K562 (cell line): ENCODE results near the gene KCNQ2. TPM values are rescaled to one million over a fixed set of nuclear protein-coding genes. Genes with fewer than 3 reads are reported as not detected.

Experiments used
- ATAC-seq: fragments of 200-7000 bp; cut with Tn5 transposase; 3 replicates; pipeline ENCODE4 v1.9.1; 2020; ENCODE audit warnings: moderate library complexity
- BruUV-seq: library from RNA; stranded (reverse); fragments of 400-500 nt; replicated peaks from 2 replicates; lab custom pipeline; 2021; lab: Mats Ljungman, UMichigan
- CTCF ChIA-PET: fragments of 300-600 bp; formaldehyde crosslinking; extraction: SDS; loops from one replicate; lab custom pipeline; 2021; ENCODE audit warnings: low intra/inter-chr PET ratio; lab: Yijun Ruan, JAX
- POLR2A ChIA-PET: fragments of 300-600, 350-650 bp; sonication (Branson Sonifier 250); formaldehyde crosslinking; extraction: SDS; loops from one replicate; lab custom pipeline; 2021; ENCODE audit warnings: antibody characterized with exemption, inconsistent platforms; lab: Yijun Ruan, JAX
- DNase-seq, 4 experiments: peaks; one replicate each; pipeline versions ENCODE4 v3.0.0 to v3.0.0-alpha.2; 2011 to 2018; ENCODE audit warnings: low spot score in 3 of 4, mixed read lengths in 3 of 4; ENCODE audit errors: extremely low read depth in 1 of 4
- FAIRE-seq: peaks from 2 replicates; lab custom pipeline; 2011; peaks lifted over from hg19 to GRCh38; lab: Jason Lieb, UNC
- H2AFZ ChIP-seq: 2 replicates; pipeline ENCODE4 v1.6.0; 2011; ENCODE audit warnings: low read depth, low read length, control low read depth, inconsistent platforms
- H3K27ac ChIP-seq: fragments of 200-600 bp; 3 replicates; pipeline ENCODE4 v1.8.0; 2011; ENCODE audit warnings: low read depth, mild to moderate bottlenecking, control low read depth, inconsistent platforms, low read length, moderate library complexity, mixed read lengths; ENCODE audit errors: extremely low read depth
- H3K27me3 ChIP-seq, 2 experiments: fragments of 300-600 bp in 1 of 2; 2 replicates in 1 of 2; 3 replicates in 1 of 2; pipeline versions ENCODE4 v1.6.0 to v1.8.0; 2011; ENCODE audit warnings: inconsistent platforms in 2 of 2, low read length in 2 of 2, mild to moderate bottlenecking in 1 of 2, mixed read lengths in 1 of 2, moderate library complexity in 1 of 2; ENCODE audit not compliant: control insufficient read depth in 2 of 2, insufficient read depth in 2 of 2
- H3K36me3 ChIP-seq: fragments of 300-600 bp; 3 replicates; pipeline ENCODE4 v1.8.0; 2011; ENCODE audit warnings: mild to moderate bottlenecking, low read length, inconsistent platforms; ENCODE audit not compliant: control insufficient read depth, insufficient read depth
- H3K4me1 ChIP-seq, 2 experiments: fragments of 200-600 bp in 1 of 2; replicated peaks in 1 of 2; 2 replicates in 1 of 2; 3 replicates in 1 of 2; pipeline versions ENCODE4 v1.5.1 to v1.8.0; 2011; ENCODE audit warnings: inconsistent platforms in 2 of 2, low read length in 2 of 2, mild to moderate bottlenecking in 1 of 2, mixed read lengths in 1 of 2, moderate library complexity in 1 of 2; ENCODE audit not compliant: control insufficient read depth in 2 of 2, insufficient read depth in 2 of 2
- H3K4me2 ChIP-seq: 2 replicates; pipeline ENCODE4 v1.6.1; 2011; ENCODE audit warnings: low read length, control low read depth, inconsistent platforms, mixed read lengths; ENCODE audit not compliant: insufficient read depth
- H3K4me3 ChIP-seq: fragments of 200-600 bp; sonication (generic), shearing (Covaris generic); 2 replicates; pipeline ENCODE4 v1.5.1; 2016; ENCODE audit warnings: control low read depth, inconsistent platforms
- H3K79me2 ChIP-seq: fragments of 200-600 bp; 3 replicates; pipeline ENCODE4 v1.8.0; 2011; ENCODE audit warnings: low read length, inconsistent platforms; ENCODE audit not compliant: control insufficient read depth, insufficient read depth
- H3K9ac ChIP-seq, 2 experiments: 2 replicates each; pipeline versions ENCODE4 v1.6.0 to v1.6.1; 2011; ENCODE audit warnings: low read depth in 2 of 2, low read length in 2 of 2, control low read depth in 1 of 2, inconsistent platforms in 1 of 2, mild to moderate bottlenecking in 1 of 2, mixed read lengths in 1 of 2; ENCODE audit not compliant: insufficient read depth in 1 of 2
- H3K9me1 ChIP-seq: one replicate; pipeline ENCODE4 v1.6.0; 2011; ENCODE audit warnings: inconsistent platforms, mild to moderate bottlenecking, low read length, moderate library complexity; ENCODE audit not compliant: control insufficient read depth, insufficient read depth
- H3K9me3 ChIP-seq: replicated peaks from 2 replicates; pipeline ENCODE4 v1.5.1; 2011; ENCODE audit warnings: low read depth, low read length, inconsistent platforms; ENCODE audit not compliant: control insufficient read depth, insufficient read depth
- H4K20me1 ChIP-seq: replicated peaks from 2 replicates; pipeline ENCODE4 v1.6.1; 2011; ENCODE audit warnings: low read length, inconsistent platforms, mixed read lengths; ENCODE audit not compliant: control insufficient read depth, insufficient read depth
- BCLAF1 ChIP-seq, 2 experiments: fragments of 450-650 bp in 1 of 2; IDR thresholded peaks; 2 replicates each; pipeline ENCODE4 v1.6.1; 2011 to 2017; ENCODE audit warnings: low read depth in 2 of 2, antibody characterized with exemption in 1 of 2, borderline replicate concordance in 1 of 2, low read length in 1 of 2, mild to moderate bottlenecking in 1 of 2, mixed read lengths in 1 of 2; ENCODE audit not compliant: control insufficient read depth in 1 of 2
- CBX5 ChIP-seq: IDR thresholded peaks from 2 replicates; pipeline ENCODE4 v1.6.1; 2014; ENCODE audit warnings: low read depth, borderline replicate concordance
- DMBX1 ChIP-seq: fragments of 250-450 bp; sonication (Bioruptor Pico); IDR thresholded peaks from 2 replicates; pipeline ENCODE4 v1.8.0; 2022; ENCODE audit warnings: inconsistent platforms, mild to moderate bottlenecking, moderate library complexity, borderline replicate concordance
- ZBTB40 ChIP-seq, 2 experiments: fragments of 450-650 bp in 1 of 2; sonication (generic) in 1 of 2; formaldehyde crosslinking in 1 of 2; IDR thresholded peaks; 2 replicates each; pipeline versions ENCODE4 v1.7.1 to v1.9.0; 2016 to 2022; ENCODE audit warnings: inconsistent platforms in 1 of 2, mild to moderate bottlenecking in 1 of 2, missing genetic modification reagents in 1 of 2
- ZNF75A ChIP-seq: fragments of 450-650 bp; formaldehyde crosslinking; IDR thresholded peaks from 2 replicates; pipeline ENCODE4 v1.4.0; 2020; ENCODE audit warnings: mild to moderate bottlenecking
- WGBS: fragments of 100-300 bp; shearing (Covaris generic); methylation state at CpG from one replicate; pipeline ENCODE4 v1.1.6; 2016; ENCODE audit warnings: low coverage, mixed read lengths; ENCODE audit not compliant: insufficient coverage; ENCODE audit errors: missing lambda C conversion rate; 5-methylcytosine and 5-hydroxymethylcytosine counted together
- in situ Hi-C: fragments of 300-500 bp; cut with MboI; formaldehyde crosslinking; loops from 4 replicates; pipeline ENCODE4 v1.15.0; 2018; ENCODE audit warnings: inconsistent platforms, mixed read lengths
- intact Hi-C: fragments of 100-400 bp; cut with micrococcal nuclease; formaldehyde crosslinking; loops from 2 replicates; pipeline ENCODE4 v1.14.2; 2022
- polyA plus RNA-seq, 8 experiments: library from polyadenylated mRNA; depleted of rRNA in 4 of 8; stranded (reverse) in 5 of 8; unstranded in 3 of 8; fragments of >200 nt; fragmentation: Nextera tagmentation in 2 of 8; fragmentation: Illumina TruSeq in 1 of 8; extraction: Ambion mirVana in 2 of 8; extraction: Trizol in 1 of 8; gene quantifications; 2 replicates each; pipeline versions ENCODE4 v1.2.1 to v1.2.3, GENCODE V29; 2011 to 2014; ENCODE audit warnings: inconsistent platforms in 1 of 8, missing spikeins in 1 of 8
- total RNA-seq, 7 experiments: library from RNA; depleted of rRNA in 6 of 7; stranded (reverse); fragments of >200 nt in 6 of 7; fragmentation: Illumina TruSeq in 2 of 7; extraction: Trizol in 2 of 7; gene quantifications; 2 replicates each; pipeline versions ENCODE4 v1.2.1 to v1.2.3, GENCODE V29; 2011 to 2021; ENCODE audit warnings: low replicate concordance in 1 of 7

KCNQ2 gene
- total and polyA plus RNA-seq, 9 of the 15 experiments (the other 6 are each of a cell fraction or from before 2014, with no cell fraction given), result 0.13 to 0.16 TPM; not detected in 7

DNA sequence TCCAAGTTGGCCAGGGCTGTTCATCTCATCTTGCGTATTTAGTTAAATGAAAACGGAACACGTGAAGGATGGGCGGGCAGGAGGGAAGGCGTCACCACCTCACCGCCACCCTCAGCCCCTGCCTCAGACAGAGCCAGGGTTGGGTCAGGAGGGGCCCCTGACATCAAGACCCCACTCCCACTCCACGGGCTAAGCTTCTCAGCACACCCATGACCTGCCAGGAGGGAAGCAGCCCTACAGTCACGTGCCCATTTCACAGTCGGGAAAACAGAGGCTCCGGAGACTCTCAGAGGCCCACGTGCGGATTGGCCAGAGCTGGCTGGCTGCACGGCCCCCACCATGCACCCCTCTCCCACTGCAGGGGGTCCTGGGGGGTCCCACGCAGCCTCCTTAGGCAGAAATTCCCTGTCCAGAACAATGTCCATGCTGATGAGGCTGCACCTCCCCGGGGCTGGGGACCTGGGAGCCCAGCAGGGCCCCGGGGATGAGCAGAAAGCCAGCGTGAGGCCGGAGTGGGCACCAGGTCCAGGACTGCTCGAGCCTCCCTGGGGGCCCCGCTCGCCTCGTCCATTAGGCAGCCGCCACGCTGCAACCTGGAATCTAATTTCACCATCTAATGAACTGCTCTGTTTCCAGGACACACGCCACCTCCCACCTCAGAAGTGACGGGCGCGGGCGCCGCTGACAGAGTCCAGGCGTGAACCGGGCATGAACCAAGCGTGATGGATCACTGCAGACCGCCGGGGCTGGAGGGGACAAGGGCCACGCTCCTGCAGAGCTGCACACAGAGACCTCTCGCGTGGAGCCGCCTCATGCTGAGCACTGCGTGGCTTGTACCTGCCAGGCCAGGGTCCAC is 15.8 kb downstream of the KCNQ2 start:
- Histone ChIP-seq H3K4me3 (no peak overlapping the region), H3K4me2 (no peak overlapping the region), H3K27me3 (peaks cover 32 to 79% of the 10 kb centered on the region in 2 experiments; a peak in 4 of 5 replicates), H3K27ac (no peak overlapping the region), H3K79me2 (no peaks in the 10 kb centered on the region), H4K20me1 (peaks cover 18% of the 10 kb centered on the region), H3K4me1 (peaks cover 0 to 56% of the 10 kb centered on the region in 2 experiments; a peak in 2 of 5 replicates), H3K9me3 (no peaks in the 10 kb centered on the region), H3K9ac (no peak overlapping the region; a peak in 1 of 4 replicates), H3K9me1 (no peaks in the 10 kb centered on the region), H2AFZ (no peak overlapping the region), H3K36me3 (no peaks in the 10 kb centered on the region)
- 3% methylated on average over 35 of the region's 40 CpGs for WGBS
- ATAC-seq (peak; percentile 33; the same call in 2 of the 3 replicates), DNase-seq (no peak), FAIRE-seq (no peak)
- CTCF ChIA-PET, result no interaction called here
- no TSS peak for BruUV-seq
- intact Hi-C loops (no loop called here), in situ Hi-C loops (no loop called here)
- POLR2A ChIA-PET, result no interaction called here
- no peak for TF ChIP-seq ZBTB40 (IDR thresholded peaks at IDR 0.05)
- no peak for TF ChIP-seq ZBTB40 (CRISPR knock-in tag; IDR thresholded peaks at IDR 0.05)
- TF ChIP-seq BCLAF1 (IDR thresholded peaks at IDR 0.05; ENCODE audit: borderline replicate concordance in 1 of 2, control insufficient read depth in 1 of 2, low read depth in 2 of 2, low read length in 1 of 2), result no peak
- TF ChIP-seq ZNF75A (CRISPR knock-in tag), result no peak
- no peak for TF ChIP-seq CBX5
- TF ChIP-seq DMBX1 (CRISPR knock-in tag), result no peak
